GM12878 (cell line): ENCODE measurements around the gene CCT6A.

Source experiments
- CREM ChIP-seq: IDR thresholded peaks from 2 replicates; pipeline ENCODE4 v1.6.1; 2014; ENCODE audit warnings: antibody characterized with exemption, low read depth
- CTCF ChIP-seq, 3 experiments: IDR thresholded peaks in 2 of 3; conservative IDR thresholded peaks in 1 of 3; 2 replicates each; pipeline ENCODE4 v1.5.1; 2011; ENCODE audit warnings: low read depth in 3 of 3, low read length in 3 of 3, mild to moderate bottlenecking in 3 of 3, control low read depth in 2 of 3, moderate library complexity in 2 of 3, inconsistent platforms in 1 of 3, mixed read lengths in 1 of 3; ENCODE audit not compliant: control insufficient read depth in 2 of 3, insufficient read depth in 1 of 3; ENCODE audit errors: extremely low read depth in 1 of 3
- HCFC1 ChIP-seq: fragments of 150-350 bp; IDR thresholded peaks from 2 replicates; pipeline ENCODE4 v1.6.1; 2014; ENCODE audit warnings: low read length
- KDM1A ChIP-seq: fragments of 200-600 bp; sonication (generic); IDR thresholded peaks from 2 replicates; pipeline ENCODE4 v1.6.1; 2016; ENCODE audit warnings: borderline replicate concordance
- NFYB ChIP-seq: IDR thresholded peaks from 2 replicates; pipeline ENCODE4 v1.6.1; 2011; ENCODE audit warnings: low read depth, mild to moderate bottlenecking, low read length, improper control_type of control experiment, moderate library complexity; ENCODE audit not compliant: insufficient read depth
- POLR2A ChIP-seq: IDR thresholded peaks from 2 replicates; pipeline ENCODE4 v1.6.1; 2011; ENCODE audit warnings: low read depth, mild to moderate bottlenecking, low read length
- SP1 ChIP-seq: IDR thresholded peaks from one replicate; pipeline ENCODE4 v1.6.1; 2011; ENCODE audit warnings: low read depth, low read length
- SREBF2 ChIP-seq: IDR thresholded peaks from 2 replicates; pipeline ENCODE4 v1.6.1; 2012; ENCODE audit warnings: mild to moderate bottlenecking, low read length
- USF1 ChIP-seq: IDR thresholded peaks from 2 replicates; pipeline ENCODE4 v1.6.1; 2011; ENCODE audit warnings: borderline replicate concordance, low read depth, mild to moderate bottlenecking, moderate library complexity, mixed read lengths, low read length; ENCODE audit not compliant: insufficient read depth; ENCODE audit errors: extremely low read length
- YBX1 ChIP-seq: fragments of 450-650 bp; IDR thresholded peaks from 2 replicates; pipeline ENCODE4 v1.6.1; 2016; ENCODE audit warnings: antibody characterized with exemption

GRCh38 chr7:56107954-56108258 lies 56.3 kb downstream of the CCT6A start:
- TF ChIP-seq NFYB (no peak), CTCF (IDR thresholded peaks at IDR 0.05 in 2 of 3, conservative IDR thresholded peaks at IDR 0.05 in 1 of 3; ENCODE audit: control insufficient read depth in 2 of 3, extremely low read depth in 1 of 3, insufficient read depth in 1 of 3, low read depth in 3 of 3, low read length in 3 of 3) (no peak), KDM1A (no peak), YBX1 (no peak), USF1 (no peak), CREM (no peak), SP1 (no peak), SREBF2 (no peak), POLR2A (no peak), HCFC1 (no peak)
